Ascending aorta (tissue), 2 donors: ENCODE measurements around the gene MARCHF3. TPM values are rescaled to one million over a fixed set of nuclear protein-coding genes. Genes with fewer than 3 reads are reported as not detected.
"Not testable (repeated sequence)": the region's sequence is repeated elsewhere in the genome, so short reads cannot be mapped to it uniquely, and the experiment has no call there.

Experiments used
- DNase-seq, 2 donors: peaks; one replicate each; pipeline ENCODE4 v3.0.0-alpha.2; 2019; ENCODE audit warnings: low spot score in 2 of 2
- H3K27ac ChIP-seq, 2 donors: fragments of 200-600 bp; sonication (generic); one replicate each; pipeline ENCODE4 v1.5.1; 2016 to 2017; ENCODE audit warnings: mild to moderate bottlenecking in 1 of 2
- H3K27me3 ChIP-seq: fragments of 200-600 bp; sonication (generic); one replicate; pipeline ENCODE4 v1.5.1; 2017
- H3K36me3 ChIP-seq, 2 donors: fragments of 200-600 bp; sonication (generic); one replicate each; pipeline ENCODE4 v1.5.1; 2016
- H3K4me1 ChIP-seq, 2 donors: fragments of 200-600 bp; sonication (generic); one replicate each; pipeline ENCODE4 v1.5.1; 2016 to 2017; ENCODE audit warnings: mild to moderate bottlenecking in 1 of 2
- H3K4me3 ChIP-seq, 2 donors: fragments of 200-600 bp; sonication (generic); one replicate each; pipeline ENCODE4 v1.5.1; 2016 to 2017; ENCODE audit warnings: mild to moderate bottlenecking in 1 of 2
- H3K9me3 ChIP-seq, 2 donors: fragments of 200-600 bp; sonication (generic); one replicate each; pipeline ENCODE4 v1.5.1; 2016
- intact Hi-C: fragments of 100-400 bp; cut with DNase I; formaldehyde crosslinking; loops from one replicate; pipeline ENCODE4 v1.15.1; 2023
- total RNA-seq: library from RNA; depleted of rRNA; stranded (reverse); fragments of >200 nt; gene quantifications from one replicate; pipeline ENCODE4 v1.1.0, GENCODE V29; 2016
- TF ChIP-seq, protein P1 (sequence below), 3 experiments: fragments of 200-600 bp in 2 of 3; fragments of 450-650 bp in 1 of 3; sonication (generic) in 2 of 3; IDR thresholded peaks; one replicate each; pipeline ENCODE4 v1.5.1; 2016 to 2019; ENCODE audit warnings: antibody characterized with exemption in 3 of 3, mild to moderate bottlenecking in 1 of 3, moderate library complexity in 1 of 3

Gene MARCHF3
- total RNA-seq, 1 donor from 2014 or later = 22.6 TPM

DNA sequence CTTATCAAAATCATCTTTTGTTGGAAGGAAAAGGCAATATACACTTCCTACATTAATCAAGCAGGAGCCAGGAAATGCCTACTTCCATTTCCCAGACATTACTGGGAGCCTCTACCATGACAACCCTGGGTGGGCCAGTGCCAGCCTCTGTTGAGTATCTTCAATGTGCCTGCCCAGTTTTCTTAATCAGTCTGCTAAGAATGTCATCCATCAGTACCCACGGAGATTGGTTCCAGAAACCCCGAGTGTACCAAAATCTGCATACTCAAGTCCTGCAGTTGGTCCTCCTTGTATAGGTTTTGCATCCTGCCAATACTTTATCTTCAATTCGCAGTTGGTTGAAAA is 82.4 kb downstream of the MARCHF3 start:
- Histone ChIP-seq H3K4me3 (no peak overlapping the region), H3K4me1 (no peaks in the 10 kb centered on the region), H3K9me3 (no peaks in the 10 kb centered on the region), H3K27ac (no peak overlapping the region), H3K36me3 (no peaks in the 10 kb centered on the region), H3K27me3 (no peaks in the 10 kb centered on the region)
- no peak for DNase-seq
- TF ChIP-seq, protein P1, sequence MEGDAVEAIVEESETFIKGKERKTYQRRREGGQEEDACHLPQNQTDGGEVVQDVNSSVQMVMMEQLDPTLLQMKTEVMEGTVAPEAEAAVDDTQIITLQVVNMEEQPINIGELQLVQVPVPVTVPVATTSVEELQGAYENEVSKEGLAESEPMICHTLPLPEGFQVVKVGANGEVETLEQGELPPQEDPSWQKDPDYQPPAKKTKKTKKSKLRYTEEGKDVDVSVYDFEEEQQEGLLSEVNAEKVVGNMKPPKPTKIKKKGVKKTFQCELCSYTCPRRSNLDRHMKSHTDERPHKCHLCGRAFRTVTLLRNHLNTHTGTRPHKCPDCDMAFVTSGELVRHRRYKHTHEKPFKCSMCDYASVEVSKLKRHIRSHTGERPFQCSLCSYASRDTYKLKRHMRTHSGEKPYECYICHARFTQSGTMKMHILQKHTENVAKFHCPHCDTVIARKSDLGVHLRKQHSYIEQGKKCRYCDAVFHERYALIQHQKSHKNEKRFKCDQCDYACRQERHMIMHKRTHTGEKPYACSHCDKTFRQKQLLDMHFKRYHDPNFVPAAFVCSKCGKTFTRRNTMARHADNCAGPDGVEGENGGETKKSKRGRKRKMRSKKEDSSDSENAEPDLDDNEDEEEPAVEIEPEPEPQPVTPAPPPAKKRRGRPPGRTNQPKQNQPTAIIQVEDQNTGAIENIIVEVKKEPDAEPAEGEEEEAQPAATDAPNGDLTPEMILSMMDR (IDR thresholded peaks at IDR 0.05) = no peak
- intact Hi-C loops = no loop called here

DNA sequence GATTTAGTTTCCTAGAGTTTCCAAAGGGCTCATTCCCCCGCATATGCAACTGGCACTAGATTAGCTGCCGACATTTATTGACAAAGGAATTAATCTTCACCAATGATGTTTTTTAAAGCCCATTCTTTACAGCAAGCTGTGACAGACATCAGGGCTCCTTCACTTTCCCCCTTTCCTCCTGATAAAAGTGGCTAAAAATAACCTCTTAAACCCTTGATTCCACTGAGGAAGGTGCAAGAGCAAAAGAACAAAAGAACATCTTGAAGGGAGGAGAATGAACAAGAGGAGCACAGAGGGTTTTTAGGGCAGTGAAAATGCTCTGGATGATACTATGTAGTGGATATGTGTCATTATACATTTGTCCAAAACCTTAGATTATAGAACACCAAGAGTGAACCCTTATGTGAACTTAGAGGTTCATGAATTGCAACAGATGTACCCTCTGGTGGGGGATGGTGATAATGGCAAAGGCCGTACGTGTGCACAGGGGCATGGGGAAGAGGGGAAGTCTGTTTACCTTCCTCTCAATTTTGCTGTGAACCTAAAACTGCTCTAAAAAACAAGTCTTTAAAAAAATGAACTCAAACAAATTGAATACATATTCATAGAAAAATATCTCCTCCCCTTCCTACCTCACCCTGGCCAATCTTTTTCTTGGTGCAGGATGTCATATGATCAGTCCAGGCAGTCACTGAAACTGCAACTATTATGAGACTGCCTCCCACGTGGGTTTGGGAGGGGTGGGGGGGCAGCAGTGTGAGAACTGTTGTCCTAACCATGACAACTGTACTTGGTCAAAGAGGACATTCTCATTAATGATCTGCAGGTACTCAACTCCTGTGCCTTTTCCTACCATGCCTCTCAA is 83.0 kb downstream of the MARCHF3 start:
- DNase-seq = no peak
- intact Hi-C loops = no loop called here
- Histone ChIP-seq H3K36me3 (no peaks in the 10 kb centered on the region), H3K4me1 (no peaks in the 10 kb centered on the region), H3K27ac (no peak overlapping the region), H3K27me3 (no peaks in the 10 kb centered on the region), H3K4me3 (no peak overlapping the region), H3K9me3 (no peaks in the 10 kb centered on the region)
- TF ChIP-seq, protein P1 (IDR thresholded peaks at IDR 0.05) = no peak

DNA sequence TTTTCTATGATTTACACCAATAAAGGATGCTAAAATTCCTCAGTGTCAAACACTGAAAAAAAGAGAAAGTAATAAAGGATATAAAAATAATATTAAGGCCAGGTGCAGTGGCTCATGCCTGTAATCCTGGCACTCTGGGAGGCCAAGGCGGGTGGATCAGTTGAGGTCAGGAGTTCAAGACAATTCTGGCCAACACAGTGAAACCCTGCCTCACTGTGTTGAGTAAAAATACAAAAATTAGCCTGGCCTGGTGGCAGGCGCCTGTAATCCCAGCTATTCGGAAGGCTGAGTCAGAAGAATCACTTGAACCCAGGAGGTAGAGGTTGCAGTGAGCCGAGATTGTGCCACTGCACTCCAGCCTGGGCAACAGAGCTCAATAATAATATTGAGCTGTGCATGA is 87.5 kb downstream of the MARCHF3 start:
- intact Hi-C loops, H3K9me3 ChIP-seq: not testable (repeated sequence)

DNA sequence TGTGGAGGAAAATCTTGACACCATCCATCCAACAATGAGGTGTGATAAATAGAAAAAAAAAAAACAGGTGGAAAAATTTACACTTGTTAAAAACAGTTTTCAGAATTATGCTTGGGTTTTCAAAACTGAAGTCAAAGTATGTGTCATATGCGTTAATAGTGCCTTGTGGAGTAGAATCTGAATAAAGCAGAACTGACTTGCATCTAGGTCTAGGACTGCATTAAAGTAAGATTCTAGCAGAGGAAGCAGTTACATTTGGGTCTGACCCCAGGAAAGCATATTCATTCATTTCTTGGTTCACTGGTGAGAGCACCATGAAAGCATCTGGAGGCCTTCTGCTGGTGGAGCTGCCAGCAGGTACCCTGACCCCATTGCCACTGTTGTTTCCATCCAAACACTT is 89.0 kb downstream of the MARCHF3 start:
- Histone ChIP-seq H3K36me3 (no peaks in the 10 kb centered on the region), H3K4me3 (no peak overlapping the region), H3K4me1 (no peaks in the 10 kb centered on the region), H3K9me3 (no peaks in the 10 kb centered on the region), H3K27me3 (no peaks in the 10 kb centered on the region), H3K27ac (no peak overlapping the region)
- intact Hi-C loops = no loop called here
- TF ChIP-seq, protein P1 (IDR thresholded peaks at IDR 0.05) = no peak
- no peak for DNase-seq

More for the DNA sequence above, 87.5 kb downstream of the MARCHF3 start:
- not testable (repeated sequence) for DNase-seq, H3K4me1 ChIP-seq, H3K27ac ChIP-seq, H3K27me3 ChIP-seq, H3K36me3 ChIP-seq, H3K4me3 ChIP-seq

DNA sequence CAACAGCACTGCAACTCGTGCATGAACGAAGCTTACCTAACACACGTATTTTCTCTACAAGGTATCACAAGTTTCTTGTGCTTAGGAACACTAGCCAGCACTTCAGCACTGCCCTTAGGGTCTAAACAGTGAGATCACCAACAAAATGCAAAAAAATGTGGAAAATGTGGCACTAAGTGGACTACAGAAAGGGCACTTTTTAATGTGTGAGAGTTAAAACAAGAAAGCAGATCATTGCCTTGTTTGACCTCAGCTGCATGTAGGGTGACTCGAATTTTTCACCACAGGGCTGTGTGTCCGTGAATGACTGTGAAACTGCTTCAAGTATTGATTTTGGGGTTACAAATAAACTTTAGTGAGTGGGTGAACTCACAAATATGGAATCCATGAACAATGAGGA is 90.5 kb downstream of the MARCHF3 start:
- H3K9me3 ChIP-seq = no peaks in the 10 kb centered on the region
- intact Hi-C loops = no loop called here
- no peak overlapping the region for H3K27ac ChIP-seq
- no peaks in the 10 kb centered on the region for H3K4me1 ChIP-seq
- TF ChIP-seq, protein P1 (IDR thresholded peaks at IDR 0.05) = no peak
- no peaks in the 10 kb centered on the region for H3K36me3 ChIP-seq
- DNase-seq = no peak
- no peak overlapping the region for H3K4me3 ChIP-seq
- no peaks in the 10 kb centered on the region for H3K27me3 ChIP-seq

DNA sequence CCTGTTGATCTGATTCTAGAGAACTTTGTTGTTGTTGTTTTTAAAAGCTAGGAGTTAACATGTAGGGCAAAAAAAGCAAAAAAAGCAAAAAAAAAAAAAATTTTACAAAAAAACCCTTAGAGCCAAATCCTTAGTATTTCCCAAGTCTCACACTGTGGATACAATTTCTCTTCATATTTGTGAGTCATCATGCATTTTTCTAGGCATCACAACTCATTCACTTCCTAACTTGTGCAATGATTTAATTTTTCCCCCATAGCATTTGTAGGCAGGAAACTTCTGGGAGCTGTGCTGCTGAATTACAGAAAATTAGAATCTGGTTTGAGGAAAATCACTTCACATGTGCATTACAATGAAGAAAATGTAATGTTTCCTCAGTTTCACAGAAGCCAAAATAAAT is 91.9 kb downstream of the MARCHF3 start:
- no peak for DNase-seq
- H3K9me3 ChIP-seq = no peaks in the 10 kb centered on the region
- no peak overlapping the region for H3K27ac ChIP-seq
- no peaks in the 10 kb centered on the region for H3K4me1 ChIP-seq
- H3K36me3 ChIP-seq = no peaks in the 10 kb centered on the region
- TF ChIP-seq, protein P1 (IDR thresholded peaks at IDR 0.05) = no peak
- no peak overlapping the region for H3K4me3 ChIP-seq
- no peaks in the 10 kb centered on the region for H3K27me3 ChIP-seq
- intact Hi-C loops = no loop called here
